Measurements from ENCODE around the gene TNFRSF19. TPM values are rescaled to one million over a fixed set of nuclear protein-coding genes. Genes with fewer than 3 reads are reported as not detected.

The TNFRSF19 gene
- total RNA-seq, 1 experiment from 2014 or later = 63.4 TPM

DNA sequence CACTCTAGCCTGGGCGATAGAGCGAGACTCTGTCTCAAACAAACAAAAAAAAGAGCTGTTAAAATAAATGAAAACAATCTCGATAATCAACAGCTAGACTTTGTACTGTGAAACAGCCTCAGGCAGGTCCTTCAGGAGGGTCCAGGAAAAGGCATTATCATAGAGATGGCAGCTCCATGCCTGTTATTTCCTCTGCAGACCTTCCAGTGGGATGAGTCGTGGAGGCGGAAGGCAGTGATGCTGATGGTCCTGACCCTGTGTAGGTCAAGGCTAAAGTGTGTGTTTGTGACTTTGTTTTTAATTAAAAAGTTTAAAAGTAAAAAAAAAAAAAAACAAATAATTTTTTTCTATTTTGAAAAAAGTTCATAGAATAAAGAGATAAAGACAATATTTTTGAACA, 117.4 kb downstream of the TNFRSF19 start:
- H3K27me3 ChIP-seq (replicated peaks; ENCODE audit: control insufficient read depth, insufficient read depth, low read length) = no peaks in the 10 kb centered on the region
- H3K9me3 ChIP-seq = no peaks in the 10 kb centered on the region
- peaks cover 2% of the 10 kb centered on the region for H3K4me1 Mint-ChIP-seq (ENCODE audit: low read depth, unreplicated experiment)
- no TSS peak for BruUV-seq (replicated peaks)
- H3K27me3 Mint-ChIP-seq (ENCODE audit: insufficient read depth, unreplicated experiment) = no peaks in the 10 kb centered on the region
- no peak for DNase-seq
- no peaks in the 10 kb centered on the region for H3K36me3 ChIP-seq (ENCODE audit: control insufficient read depth, insufficient read depth, low read length)
- H3K4me3 Mint-ChIP-seq (ENCODE audit: unreplicated experiment) = no peak overlapping the region
- intact Hi-C loops (cut with micrococcal nuclease; ENCODE audit: unreplicated experiment) = no loop called here
- no peaks in the 10 kb centered on the region; the same call in 1 of the 2 replicates for H3K4me1 ChIP-seq
- TF ChIP-seq, protein P1, sequence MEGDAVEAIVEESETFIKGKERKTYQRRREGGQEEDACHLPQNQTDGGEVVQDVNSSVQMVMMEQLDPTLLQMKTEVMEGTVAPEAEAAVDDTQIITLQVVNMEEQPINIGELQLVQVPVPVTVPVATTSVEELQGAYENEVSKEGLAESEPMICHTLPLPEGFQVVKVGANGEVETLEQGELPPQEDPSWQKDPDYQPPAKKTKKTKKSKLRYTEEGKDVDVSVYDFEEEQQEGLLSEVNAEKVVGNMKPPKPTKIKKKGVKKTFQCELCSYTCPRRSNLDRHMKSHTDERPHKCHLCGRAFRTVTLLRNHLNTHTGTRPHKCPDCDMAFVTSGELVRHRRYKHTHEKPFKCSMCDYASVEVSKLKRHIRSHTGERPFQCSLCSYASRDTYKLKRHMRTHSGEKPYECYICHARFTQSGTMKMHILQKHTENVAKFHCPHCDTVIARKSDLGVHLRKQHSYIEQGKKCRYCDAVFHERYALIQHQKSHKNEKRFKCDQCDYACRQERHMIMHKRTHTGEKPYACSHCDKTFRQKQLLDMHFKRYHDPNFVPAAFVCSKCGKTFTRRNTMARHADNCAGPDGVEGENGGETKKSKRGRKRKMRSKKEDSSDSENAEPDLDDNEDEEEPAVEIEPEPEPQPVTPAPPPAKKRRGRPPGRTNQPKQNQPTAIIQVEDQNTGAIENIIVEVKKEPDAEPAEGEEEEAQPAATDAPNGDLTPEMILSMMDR (IDR thresholded peaks at IDR 0.05; ENCODE audit: insufficient read depth in 1 of 2, low read depth in 1 of 2, low read length in 1 of 2, severe bottlenecking in 1 of 2, unreplicated experiment in 1 of 2) = no peak
- ChIA-PET POLR2A (no interaction called here), CTCF (interaction anchor here (0.6 kb wide), 1 partner anchor 219 kb away, joined by 3 read pairs; no protein-coding TSS in a partner anchor)
- H3K36me3 Mint-ChIP-seq (ENCODE audit: insufficient read depth, unreplicated experiment) = no peaks in the 10 kb centered on the region
- no peak overlapping the region for H3K4me3 ChIP-seq (ENCODE audit: low read depth, low read length)
- H3K27ac Mint-ChIP-seq (ENCODE audit: unreplicated experiment) = no peak overlapping the region
- no peaks in the 10 kb centered on the region for H3K9me3 Mint-ChIP-seq (ENCODE audit: unreplicated experiment)

DNA sequence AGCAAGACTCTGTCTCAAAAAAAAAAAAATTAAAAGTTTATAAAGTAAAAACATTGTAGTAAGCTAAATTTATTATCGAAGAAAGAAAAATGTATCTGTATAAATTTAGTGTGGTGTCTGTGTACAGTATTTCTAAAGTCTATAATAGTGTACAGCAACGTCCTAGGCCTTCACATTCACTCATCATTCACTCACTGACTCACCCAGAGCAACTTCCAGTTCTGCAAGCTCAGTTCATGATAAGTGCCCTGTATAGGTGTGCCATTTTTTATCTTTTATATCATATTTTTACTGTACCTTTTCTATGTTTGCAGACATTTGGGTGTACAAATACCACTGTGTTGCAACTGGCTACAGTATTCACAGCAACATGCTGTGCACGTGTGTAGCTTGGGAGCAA, 118.1 kb downstream of the TNFRSF19 start:
- TF ChIP-seq, protein P1 (IDR thresholded peaks at IDR 0.05; ENCODE audit: insufficient read depth in 1 of 2, low read depth in 1 of 2, low read length in 1 of 2, severe bottlenecking in 1 of 2, unreplicated experiment in 1 of 2) = no peak
- Histone ChIP-seq H3K36me3 (ENCODE audit: control insufficient read depth, insufficient read depth, low read length) (no peaks in the 10 kb centered on the region), H3K27me3 (replicated peaks; ENCODE audit: control insufficient read depth, insufficient read depth, low read length) (no peaks in the 10 kb centered on the region), H3K9me3 (no peaks in the 10 kb centered on the region), H3K4me1 (no peaks in the 10 kb centered on the region; the same call in 1 of the 2 replicates), H3K4me3 (ENCODE audit: low read depth, low read length) (no peak overlapping the region)
- Mint-ChIP-seq H3K36me3 (ENCODE audit: insufficient read depth, unreplicated experiment) (no peaks in the 10 kb centered on the region), H3K27me3 (ENCODE audit: insufficient read depth, unreplicated experiment) (no peaks in the 10 kb centered on the region), H3K4me3 (ENCODE audit: unreplicated experiment) (no peak overlapping the region), H3K4me1 (ENCODE audit: low read depth, unreplicated experiment) (peaks cover 6% of the 10 kb centered on the region), H3K9me3 (ENCODE audit: unreplicated experiment) (no peaks in the 10 kb centered on the region), H3K27ac (ENCODE audit: unreplicated experiment) (no peak overlapping the region)
- CTCF ChIA-PET = no interaction called here
- no TSS peak for BruUV-seq (replicated peaks)
- no peak for DNase-seq
- intact Hi-C loops (cut with micrococcal nuclease; ENCODE audit: unreplicated experiment) = no loop called here
- POLR2A ChIA-PET = no interaction called here

DNA sequence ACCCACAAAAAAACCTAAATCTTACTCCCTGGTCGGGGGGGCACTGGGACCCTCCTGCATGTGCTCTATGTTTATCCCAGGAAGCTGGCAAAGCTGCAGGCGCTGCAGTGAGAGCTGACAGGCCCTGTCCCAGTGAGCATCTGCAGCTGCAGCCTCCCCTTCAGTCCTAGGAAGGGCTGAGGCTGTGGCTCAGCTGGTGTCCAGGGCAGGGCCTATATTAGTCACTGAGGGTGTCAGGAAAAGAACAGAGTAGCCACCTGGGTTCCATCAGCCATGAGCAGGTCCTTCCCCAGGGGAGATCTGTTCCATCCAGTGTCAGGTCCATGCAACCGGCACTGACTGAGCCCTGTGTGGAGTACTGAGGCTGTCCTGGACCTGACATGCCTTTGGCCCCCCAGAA, 120.5 kb downstream of the TNFRSF19 start:
- H3K27me3 Mint-ChIP-seq (ENCODE audit: insufficient read depth, unreplicated experiment) = no peaks in the 10 kb centered on the region
- no peaks in the 10 kb centered on the region for H3K36me3 Mint-ChIP-seq (ENCODE audit: insufficient read depth, unreplicated experiment)
- Histone ChIP-seq H3K4me1 (no peaks in the 10 kb centered on the region), H3K4me3 (ENCODE audit: low read depth, low read length) (no peak overlapping the region), H3K9me3 (no peaks in the 10 kb centered on the region), H3K36me3 (ENCODE audit: control insufficient read depth, insufficient read depth, low read length) (no peaks in the 10 kb centered on the region), H3K27me3 (replicated peaks; ENCODE audit: control insufficient read depth, insufficient read depth, low read length) (no peaks in the 10 kb centered on the region)
- no peak overlapping the region for H3K27ac Mint-ChIP-seq (ENCODE audit: unreplicated experiment)
- DNase-seq = no peak
- no TSS peak for BruUV-seq (replicated peaks)
- H3K4me1 Mint-ChIP-seq (ENCODE audit: low read depth, unreplicated experiment) = peaks cover 6% of the 10 kb centered on the region
- TF ChIP-seq, protein P1 (IDR thresholded peaks at IDR 0.05; ENCODE audit: insufficient read depth in 1 of 2, low read depth in 1 of 2, low read length in 1 of 2, severe bottlenecking in 1 of 2, unreplicated experiment in 1 of 2) = no peak
- H3K9me3 Mint-ChIP-seq (ENCODE audit: unreplicated experiment) = no peaks in the 10 kb centered on the region
- ChIA-PET POLR2A (no interaction called here), CTCF (no interaction called here)
- H3K4me3 Mint-ChIP-seq (ENCODE audit: unreplicated experiment) = no peak overlapping the region
- intact Hi-C loops (cut with micrococcal nuclease; ENCODE audit: unreplicated experiment) = loop anchor here (5.0 kb wide), 1 partner anchor 52 kb away; no protein-coding TSS in a partner anchor
